NCI-H748 (cell line): ENCODE measurements around the gene GREM2.

ENCODE experiments used
- DNase-seq: peaks from one replicate; lab custom pipeline; 2025; ENCODE audit not compliant: unreplicated experiment; lab: John Stamatoyannopoulos, UW

Gene GREM2

DNA sequence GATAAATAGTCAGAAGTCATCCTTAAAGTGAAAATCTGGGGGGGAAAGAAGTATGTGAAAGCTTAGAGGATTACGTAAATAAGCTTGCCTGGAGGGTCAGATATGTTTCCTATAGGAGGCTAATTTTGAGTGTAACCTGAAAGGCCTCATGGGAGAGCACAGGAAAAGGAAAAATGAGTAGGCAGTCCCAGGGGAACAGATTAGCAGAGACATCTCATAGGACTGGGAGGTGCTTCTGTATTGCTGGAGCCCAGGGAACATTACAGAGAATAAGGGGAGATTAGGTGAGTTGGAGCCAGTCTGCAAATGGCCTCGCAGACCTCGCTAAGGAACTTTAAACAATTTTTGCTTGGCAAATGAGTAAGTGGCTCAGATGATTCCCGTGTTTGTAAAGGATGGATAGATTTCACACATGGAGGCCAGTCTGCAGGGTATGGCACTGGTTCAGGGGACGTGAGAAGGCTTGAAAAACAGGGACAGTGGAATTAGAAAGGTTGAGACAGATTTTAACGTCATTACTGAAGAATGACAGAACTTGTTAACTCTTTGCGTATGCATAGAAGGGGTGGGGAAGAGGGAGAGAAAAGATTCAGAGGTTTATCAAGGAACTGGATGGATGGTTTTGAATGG is 149.1 kb downstream of the GREM2 start:
- no peak for DNase-seq

DNA sequence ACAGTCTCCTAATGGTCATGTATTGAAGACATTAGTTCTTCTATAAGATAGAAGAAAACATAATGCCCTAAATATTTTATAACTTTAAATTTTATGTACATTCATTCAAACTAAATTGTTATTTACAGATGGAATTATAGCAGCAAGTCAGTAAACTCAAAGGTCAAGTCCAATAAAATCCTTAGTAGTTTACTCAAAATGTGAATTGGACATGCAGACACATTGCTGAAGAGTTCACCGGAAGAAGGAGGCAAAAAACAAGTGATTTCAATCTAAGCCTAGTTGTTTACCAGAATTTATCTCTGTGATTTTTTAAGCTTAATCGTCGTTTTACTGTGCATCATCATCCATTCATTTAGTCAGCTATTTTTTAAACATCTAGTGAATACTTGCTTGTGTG is 149.7 kb downstream of the GREM2 start:
- no peak for DNase-seq

GRCh38 chr1:240457203-240457602 is 154.8 kb downstream of the GREM2 start:
- DNase-seq, result no peak

GRCh38 chr1:240455228-240455821 is 156.6 kb downstream of the GREM2 start:
- peak; percentile 7 for DNase-seq

DNA sequence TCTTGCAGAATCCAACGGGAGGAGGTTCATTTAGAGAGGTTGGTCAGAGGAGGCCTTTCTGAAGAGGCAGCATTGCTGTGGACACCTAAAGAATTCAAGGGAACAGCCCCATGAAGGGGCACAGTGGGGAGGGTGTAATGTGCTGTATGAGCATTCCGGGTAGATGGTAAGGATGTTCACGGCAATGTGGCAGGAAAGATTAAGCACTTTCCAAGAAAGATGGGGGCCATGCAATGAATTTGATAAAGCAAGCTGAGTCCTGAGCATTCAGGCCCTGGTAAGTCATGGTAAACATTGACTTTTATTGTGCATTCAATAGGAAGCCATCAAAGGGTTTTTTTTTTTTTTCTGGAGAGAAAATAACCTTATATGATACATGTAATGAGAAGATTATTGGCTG is 166.6 kb downstream of the GREM2 start:
- DNase-seq, result no peak

GRCh38 chr1:240441669-240442068 is 170.3 kb downstream of the GREM2 start:
- DNase-seq, result no peak
